WERI-Rb-1 (cell line): ENCODE data around the gene TXNRD2.
A peak's percentile ranks its signal among the peaks of the same experiment; 100 is the strongest.
"Not testable (repeated sequence)": the region's sequence is repeated elsewhere in the genome, so short reads cannot be mapped to it uniquely, and the experiment has no call there.

Experiments used
- DNase-seq: peaks from one replicate; pipeline ENCODE4 v3.0.0-alpha.2; 2020
- H3K27ac ChIP-seq: fragments of 250-450 bp; sonication (Bioruptor Pico); 2 replicates; pipeline ENCODE4 v1.5.1; 2020; ENCODE audit warnings: mild to moderate bottlenecking, moderate library complexity
- H3K27me3 ChIP-seq: fragments of 250-450 bp; sonication (Bioruptor Pico); 2 replicates; pipeline ENCODE4 v1.5.1; 2021; ENCODE audit warnings: mild to moderate bottlenecking, low read depth, moderate library complexity; ENCODE audit not compliant: insufficient read depth, severe bottlenecking
- H3K36me3 ChIP-seq: fragments of 250-450 bp; sonication (Bioruptor Pico); 2 replicates; pipeline ENCODE4 v1.5.1; 2020; ENCODE audit warnings: mild to moderate bottlenecking, moderate library complexity
- H3K4me3 ChIP-seq: 2 replicates; pipeline ENCODE4 v1.5.1; 2011; ENCODE audit warnings: low read depth, mild to moderate bottlenecking, control low read depth, low read length
- H3K9me3 ChIP-seq: fragments of 250-450 bp; sonication (Bioruptor Pico); 2 replicates; pipeline ENCODE4 v1.5.1; 2021; ENCODE audit warnings: mild to moderate bottlenecking, moderate library complexity; ENCODE audit not compliant: severe bottlenecking
- CTCF ChIP-seq: IDR thresholded peaks from 2 replicates; pipeline ENCODE4 v1.5.1; 2011; ENCODE audit warnings: low read depth, mild to moderate bottlenecking, control low read depth, inconsistent platforms, low read length

The TXNRD2 gene

GRCh38 chr22:19910180-19910744 lies 31.4 kb downstream of the TXNRD2 start:
- no peaks in the 10 kb centered on the region for H3K9me3 ChIP-seq
- H3K27ac ChIP-seq: no peak overlapping the region
- peaks cover 15% of the 10 kb centered on the region for H3K36me3 ChIP-seq
- TF ChIP-seq CTCF: no peak
- H3K4me3 ChIP-seq: no peak overlapping the region
- no peak for DNase-seq
- H3K27me3 ChIP-seq: no peaks in the 10 kb centered on the region

- no peaks in the 10 kb centered on the region for H3K27me3 ChIP-seq
- no peak overlapping the region for H3K4me3 ChIP-seq
- no peak overlapping the region for H3K27ac ChIP-seq
- peak; percentile 85 for DNase-seq
- H3K36me3 ChIP-seq: peaks cover 13% of the 10 kb centered on the region
- peak; percentile 96 for TF ChIP-seq CTCF
- H3K9me3 ChIP-seq: no peaks in the 10 kb centered on the region
These were observed 32.1 kb downstream of the TXNRD2 start for GRCh38 chr22:19909350-19910179.

GRCh38 chr22:19907902-19908301 lies 33.7 kb downstream of the TXNRD2 start:
- H3K36me3 ChIP-seq, H3K27me3 ChIP-seq, H3K27ac ChIP-seq, H3K9me3 ChIP-seq, H3K4me3 ChIP-seq, DNase-seq: not testable (repeated sequence)

GRCh38 chr22:19906864-19907263 lies 34.8 kb downstream of the TXNRD2 start:
- not testable (repeated sequence) for H3K36me3 ChIP-seq, H3K4me3 ChIP-seq, H3K9me3 ChIP-seq, H3K27ac ChIP-seq, H3K27me3 ChIP-seq, DNase-seq

GRCh38 chr22:19905347-19906276 lies 36.0 kb downstream of the TXNRD2 start:
- no peak overlapping the region for H3K4me3 ChIP-seq
- H3K36me3 ChIP-seq: peaks cover 7% of the 10 kb centered on the region; the same call in 1 of the 2 replicates
- no peak for DNase-seq
- no peak for TF ChIP-seq CTCF
- H3K9me3 ChIP-seq: no peaks in the 10 kb centered on the region
- H3K27ac ChIP-seq: peak overlapping the region; percentile 91
- no peaks in the 10 kb centered on the region for H3K27me3 ChIP-seq

GRCh38 chr22:19904935-19905334 lies 36.7 kb downstream of the TXNRD2 start:
- no peaks in the 10 kb centered on the region for H3K9me3 ChIP-seq
- peak overlapping the region; percentile 91 for H3K27ac ChIP-seq
- no peaks in the 10 kb centered on the region for H3K27me3 ChIP-seq
- no peak overlapping the region for H3K4me3 ChIP-seq
- TF ChIP-seq CTCF: no peak
- H3K36me3 ChIP-seq: peaks cover under 1% of the 10 kb centered on the region; the same call in 1 of the 2 replicates
- no peak for DNase-seq
